G401.6 (cell line): Measurements from ENCODE around the gene EBLN1.

ENCODE experiments used
- FAIRE-seq: peaks from 2 replicates; lab custom pipeline; 2012; peaks lifted over from hg19 to GRCh38; lab: Jason Lieb, UNC

Gene EBLN1

GRCh38 chr10:22217842-22218241 lies at the start of gene EBLN1:
TSS of gene EBLN1 (minus strand) at chr10:22218015. CDS start at chr10:22209983, 8,032 bp downstream.
- no peak for FAIRE-seq

- no peak for FAIRE-seq
These were observed 48.2 kb upstream of the EBLN1 start for GRCh38 chr10:22265839-22266537.

- FAIRE-seq = no peak
These were observed 45.3 kb upstream of the EBLN1 start for GRCh38 chr10:22263106-22263505.

GRCh38 chr10:22259280-22259679 lies 41.5 kb upstream of the EBLN1 start:
- FAIRE-seq = no peak

GRCh38 chr10:22258471-22258870 lies 40.7 kb upstream of the EBLN1 start:
- FAIRE-seq = no peak

- FAIRE-seq = no peak
These were observed 35.7 kb upstream of the EBLN1 start for GRCh38 chr10:22253580-22253882.

GRCh38 chr10:22252801-22253579 lies 35.2 kb upstream of the EBLN1 start:
- no peak for FAIRE-seq

GRCh38 chr10:22252224-22252800 lies 34.5 kb upstream of the EBLN1 start:
- no peak for FAIRE-seq

- FAIRE-seq = no peak
These were observed 34.0 kb upstream of the EBLN1 start for GRCh38 chr10:22251751-22252223.

GRCh38 chr10:22250897-22251660 lies 33.3 kb upstream of the EBLN1 start:
- FAIRE-seq = peak; percentile 56

GRCh38 chr10:22247636-22248035 lies 29.8 kb upstream of the EBLN1 start:
- no peak for FAIRE-seq

- FAIRE-seq = no peak
These were observed 29.0 kb upstream of the EBLN1 start for GRCh38 chr10:22246680-22247391.

- no peak for FAIRE-seq
These were observed 27.8 kb upstream of the EBLN1 start for GRCh38 chr10:22245567-22245966.

GRCh38 chr10:22244855-22245254 lies 27.0 kb upstream of the EBLN1 start:
- FAIRE-seq = no peak

- FAIRE-seq = no peak
These were observed 26.2 kb upstream of the EBLN1 start for GRCh38 chr10:22244001-22244400.

GRCh38 chr10:22243321-22243720 lies 25.5 kb upstream of the EBLN1 start:
- no peak for FAIRE-seq

- FAIRE-seq = peak; percentile 3
These were observed 13.4 kb upstream of the EBLN1 start for GRCh38 chr10:22231260-22231659.

GRCh38 chr10:22230158-22230833 lies 12.5 kb upstream of the EBLN1 start:
- FAIRE-seq = peak; percentile 96

- FAIRE-seq = peak; percentile 69
These were observed 12.0 kb upstream of the EBLN1 start for GRCh38 chr10:22229802-22230157.

- no peak for FAIRE-seq
These were observed 11.4 kb upstream of the EBLN1 start for GRCh38 chr10:22228943-22229801.
